Mucosa of stomach (tissue), 1 donor: ENCODE results near the gene SHISA6.

Source experiments
- H3K27me3 ChIP-seq: one replicate; pipeline ENCODE4 v1.7.0; 2013; ENCODE audit warnings: mild to moderate bottlenecking, low read length; ENCODE audit not compliant: control insufficient read depth, insufficient read depth
- H3K36me3 ChIP-seq: one replicate; pipeline ENCODE4 v1.7.0; 2013; ENCODE audit warnings: low read length; ENCODE audit not compliant: control insufficient read depth, insufficient read depth
- H3K4me1 ChIP-seq: one replicate; pipeline ENCODE4 v1.7.0; 2013; ENCODE audit warnings: mild to moderate bottlenecking, low read length; ENCODE audit not compliant: control insufficient read depth, insufficient read depth
- H3K4me3 ChIP-seq: one replicate; pipeline ENCODE4 v1.7.0; 2013; ENCODE audit warnings: low read length
- H3K9ac ChIP-seq: one replicate; pipeline ENCODE4 v1.7.0; 2013; ENCODE audit warnings: mild to moderate bottlenecking, low read length, moderate library complexity
- H3K9me3 ChIP-seq: one replicate; pipeline ENCODE4 v1.7.0; 2013; ENCODE audit warnings: mild to moderate bottlenecking, low read length, moderate library complexity; ENCODE audit not compliant: control insufficient read depth
- donor health status: Pancreatic carcinoma.

SHISA6 gene

GRCh38 chr17:11583306-11583992 is 342.4 kb downstream of the SHISA6 start:
- Histone ChIP-seq H3K27me3 (no peaks in the 10 kb centered on the region), H3K4me3 (no peak overlapping the region), H3K4me1 (no peaks in the 10 kb centered on the region), H3K9me3 (no peaks in the 10 kb centered on the region), H3K36me3 (no peaks in the 10 kb centered on the region), H3K9ac (no peak overlapping the region)

DNA sequence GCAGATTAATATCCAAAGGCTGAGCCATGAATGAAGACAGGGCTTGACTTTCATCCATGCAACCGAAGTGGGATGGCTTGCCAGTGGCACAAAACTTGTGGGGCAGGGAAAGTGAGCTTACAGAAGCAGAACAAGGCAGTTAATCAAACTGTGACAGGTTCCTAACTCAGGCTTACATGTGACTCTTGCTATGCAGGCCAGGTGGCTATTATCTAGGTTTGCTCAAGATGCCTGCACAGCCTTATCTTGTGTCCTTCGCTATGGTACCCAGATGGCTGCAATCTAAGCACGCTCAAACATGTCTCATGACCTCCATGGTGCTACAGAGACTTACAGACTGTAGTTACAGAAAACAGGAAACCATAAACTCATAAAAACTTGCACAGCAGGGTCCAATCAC is 348.7 kb downstream of the SHISA6 start:
- Histone ChIP-seq H3K9me3 (no peaks in the 10 kb centered on the region), H3K9ac (no peak overlapping the region), H3K4me3 (no peak overlapping the region), H3K27me3 (no peaks in the 10 kb centered on the region), H3K4me1 (no peaks in the 10 kb centered on the region), H3K36me3 (no peaks in the 10 kb centered on the region)

DNA sequence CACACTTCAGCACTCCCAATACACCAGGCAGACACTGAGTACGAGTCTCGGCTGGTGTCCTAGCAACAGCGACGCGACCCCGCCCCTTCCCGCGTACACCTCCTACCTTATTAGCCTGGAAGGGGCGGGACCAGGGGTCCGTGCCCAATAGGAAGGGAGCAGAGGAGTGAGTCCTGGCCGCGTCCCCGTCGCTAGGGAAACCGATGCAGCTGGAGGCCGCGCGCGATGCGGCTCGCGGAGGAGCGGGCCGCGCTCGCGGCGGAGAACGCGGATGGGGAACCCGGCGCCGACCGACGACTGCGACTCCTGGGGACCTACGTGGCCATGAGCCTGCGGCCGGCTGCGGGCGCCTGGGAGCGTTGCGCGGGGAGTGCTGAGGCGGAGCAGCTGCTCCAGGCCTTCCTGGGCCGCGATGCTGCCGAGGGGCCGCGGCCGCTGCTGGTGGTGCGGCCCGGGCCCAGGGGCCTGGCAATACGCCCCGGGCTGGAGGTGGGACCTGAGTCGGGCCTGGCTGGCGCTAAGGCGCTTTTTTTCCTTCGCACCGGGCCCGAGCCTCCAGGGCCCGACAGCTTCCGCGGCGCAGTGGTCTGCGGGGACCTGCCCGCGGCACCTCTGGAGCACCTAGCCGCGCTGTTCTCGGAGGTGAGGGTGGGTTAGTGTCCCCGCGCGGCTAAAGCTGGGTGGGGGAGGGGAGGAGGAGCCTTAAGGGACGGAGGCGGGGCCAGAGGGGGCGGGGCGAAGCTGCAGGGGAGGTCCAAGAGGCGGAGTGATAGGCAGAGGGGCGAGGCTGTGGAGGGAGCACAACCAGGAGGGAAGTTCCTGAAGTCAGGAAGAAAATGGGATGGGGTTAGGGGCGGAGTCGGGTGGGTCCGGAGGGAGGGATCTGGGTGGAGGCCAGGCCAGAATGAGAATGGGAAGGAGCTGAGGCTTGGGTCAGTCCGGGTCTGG is 357.5 kb downstream of the SHISA6 start, which contains the start of gene DNAH9:
Gene DNAH9, plus strand, starts transcription at position 197 of the 948 bp plus-strand sequence. Its CDS starts 29 bp downstream, at position 226.
- no peaks in the 10 kb centered on the region for H3K4me1 ChIP-seq

DNA sequence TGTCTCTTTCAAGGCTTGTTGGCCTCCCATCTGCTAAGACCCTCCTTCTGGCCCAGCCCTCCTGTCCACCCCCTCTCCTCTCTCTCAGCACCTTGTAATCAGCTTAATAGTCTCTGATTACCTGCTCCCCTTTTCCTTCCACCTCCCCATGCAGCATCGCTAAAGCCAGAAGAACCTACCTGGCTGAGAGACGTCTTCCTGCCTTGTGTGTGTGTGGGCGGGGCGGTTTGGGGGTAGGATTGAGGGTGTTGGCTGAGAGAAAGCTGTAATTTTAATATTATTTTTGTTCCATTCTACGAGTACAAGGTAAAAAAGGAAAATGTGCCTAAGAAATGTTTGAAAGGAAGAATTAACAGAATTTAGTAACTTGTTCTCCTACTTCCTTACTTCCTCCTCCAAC is 360.6 kb downstream of the SHISA6 start:
- H3K4me3 ChIP-seq, result no peak overlapping the region
- no peaks in the 10 kb centered on the region for H3K27me3 ChIP-seq
- H3K9ac ChIP-seq, result no peak overlapping the region
- H3K9me3 ChIP-seq, result no peaks in the 10 kb centered on the region
- H3K4me1 ChIP-seq, result no peaks in the 10 kb centered on the region
- H3K36me3 ChIP-seq, result no peaks in the 10 kb centered on the region

More for the DNA sequence above, 357.5 kb downstream of the SHISA6 start, which contains the start of gene DNAH9:
- no peaks in the 10 kb centered on the region for H3K36me3 ChIP-seq
- no peak within 1 kb of the TSS for H3K9ac ChIP-seq
- no peak within 1 kb of the TSS for H3K4me3 ChIP-seq
- H3K9me3 ChIP-seq, result no peaks in the 10 kb centered on the region
- H3K27me3 ChIP-seq, result no peaks in the 10 kb centered on the region

DNA sequence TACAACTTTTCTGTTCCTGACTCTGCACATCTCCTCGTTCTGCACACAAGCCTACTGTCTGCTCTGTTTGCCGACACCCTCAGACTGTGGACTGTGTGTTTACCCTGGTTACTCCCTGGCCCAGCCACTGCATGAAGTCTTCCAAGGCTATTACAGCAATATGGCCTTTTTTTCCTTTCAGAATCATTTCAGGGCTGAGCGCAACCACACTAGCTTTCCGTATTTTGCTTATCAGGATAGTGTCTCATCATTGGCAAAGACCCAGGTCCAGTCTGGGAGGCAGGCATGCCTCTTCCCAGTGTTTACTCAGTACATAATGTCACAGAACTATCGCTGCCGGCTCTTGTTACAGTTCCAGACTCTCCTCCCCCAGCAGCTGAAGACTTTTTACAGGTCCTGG is 367.4 kb downstream of the SHISA6 start:
- Histone ChIP-seq H3K27me3 (no peaks in the 10 kb centered on the region), H3K4me3 (no peak overlapping the region), H3K9me3 (no peaks in the 10 kb centered on the region), H3K36me3 (no peaks in the 10 kb centered on the region), H3K4me1 (no peaks in the 10 kb centered on the region), H3K9ac (no peak overlapping the region)

DNA sequence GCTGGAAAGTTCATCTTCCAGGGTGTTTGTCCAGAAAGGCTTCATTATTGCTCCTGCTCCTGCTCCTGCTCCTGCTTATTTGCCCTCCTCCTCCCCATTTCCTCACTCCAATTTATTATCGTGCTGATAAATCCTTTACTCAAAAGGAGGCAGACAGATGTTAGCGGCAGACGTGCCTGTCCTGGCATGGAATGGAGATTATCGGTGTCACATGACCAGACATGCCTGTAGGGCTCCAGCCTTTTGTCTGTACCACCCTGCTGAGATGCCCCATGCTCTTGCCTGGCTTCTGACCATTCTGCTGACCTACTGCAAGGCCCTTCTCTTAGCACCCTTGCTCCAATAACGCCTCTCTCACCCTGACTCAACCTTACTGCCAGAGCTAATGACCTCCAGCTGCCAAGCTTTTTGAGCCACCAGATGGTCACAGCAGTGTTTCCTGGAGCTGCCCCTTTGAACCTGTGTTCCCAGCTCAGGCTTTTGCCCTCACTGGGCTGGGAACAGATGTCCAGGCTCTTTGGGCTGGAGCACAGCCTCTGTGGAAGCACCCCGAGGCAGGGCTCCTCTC is 370.1 kb downstream of the SHISA6 start:
- H3K9me3 ChIP-seq, result no peaks in the 10 kb centered on the region
- no peak overlapping the region for H3K9ac ChIP-seq
- H3K36me3 ChIP-seq, result no peaks in the 10 kb centered on the region
- H3K4me3 ChIP-seq, result no peak overlapping the region
- no peaks in the 10 kb centered on the region for H3K4me1 ChIP-seq
- no peaks in the 10 kb centered on the region for H3K27me3 ChIP-seq

DNA sequence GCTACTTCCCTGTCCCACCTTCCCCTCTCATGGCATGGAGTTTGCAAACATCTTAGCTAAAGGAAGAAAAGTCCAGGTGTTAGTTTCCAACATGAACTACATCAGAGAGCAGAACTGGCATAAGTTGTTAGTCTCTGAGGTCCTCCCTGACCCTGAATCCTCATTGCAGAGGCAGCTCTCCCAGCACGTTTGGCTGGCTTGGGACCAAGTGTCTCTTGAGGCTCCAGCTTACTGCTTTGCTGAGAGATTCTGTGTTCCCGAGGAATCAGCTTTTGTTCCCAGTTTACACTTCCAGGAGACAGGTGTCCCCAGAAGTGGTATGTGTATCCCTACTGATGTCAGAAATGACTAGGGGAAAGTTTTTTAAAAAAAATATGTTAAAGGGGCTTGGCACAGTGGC is 371.9 kb downstream of the SHISA6 start:
- Histone ChIP-seq H3K9ac (no peak overlapping the region), H3K4me1 (no peaks in the 10 kb centered on the region), H3K27me3 (no peaks in the 10 kb centered on the region), H3K4me3 (no peak overlapping the region), H3K9me3 (no peaks in the 10 kb centered on the region), H3K36me3 (no peaks in the 10 kb centered on the region)
